Duodenal mucosa (tissue), 2 donors: ENCODE measurements around the gene PRKCA.

ENCODE experiments used
- H3K27ac ChIP-seq: one replicate; pipeline ENCODE4 v1.7.0; 2013; ENCODE audit warnings: low read depth, low read length
- H3K27me3 ChIP-seq, 2 donors: one replicate each; pipeline ENCODE4 v1.7.0; 2013; ENCODE audit warnings: low read length in 2 of 2, control low read depth in 1 of 2; ENCODE audit not compliant: insufficient read depth in 2 of 2, control insufficient read depth in 1 of 2
- H3K36me3 ChIP-seq, 2 donors: one replicate each; pipeline ENCODE4 v1.7.0; 2013; ENCODE audit warnings: low read length in 2 of 2, control low read depth in 1 of 2; ENCODE audit not compliant: insufficient read depth in 2 of 2, control insufficient read depth in 1 of 2
- H3K4me1 ChIP-seq, 2 donors: one replicate each; pipeline ENCODE4 v1.7.0; 2013; ENCODE audit warnings: low read length in 2 of 2, control low read depth in 1 of 2; ENCODE audit not compliant: insufficient read depth in 2 of 2, control insufficient read depth in 1 of 2
- H3K4me3 ChIP-seq, 2 donors: one replicate each; pipeline ENCODE4 v1.7.0; 2013; ENCODE audit warnings: low read length in 2 of 2, low read depth in 1 of 2
- H3K9ac ChIP-seq, 2 donors: one replicate each; pipeline ENCODE4 v1.7.0; 2013; ENCODE audit warnings: low read length in 2 of 2, low read depth in 1 of 2
- H3K9me3 ChIP-seq, 2 donors: one replicate each; pipeline ENCODE4 v1.7.0; 2013; ENCODE audit warnings: low read length in 2 of 2, control low read depth in 1 of 2; ENCODE audit not compliant: control insufficient read depth in 1 of 2

The PRKCA gene

GRCh38 chr17:66543526-66543925 lies 241.1 kb downstream of the PRKCA start:
- Histone ChIP-seq H3K27ac (no peak overlapping the region), H3K4me3 (no peak overlapping the region), H3K27me3 (no peaks in the 10 kb centered on the region), H3K9me3 (no peaks in the 10 kb centered on the region), H3K36me3 (no peaks in the 10 kb centered on the region), H3K4me1 (peaks cover 30 to 43% of the 10 kb centered on the region in 2 donors), H3K9ac (no peak overlapping the region)

GRCh38 chr17:66545918-66546317 lies 243.5 kb downstream of the PRKCA start:
- no peaks in the 10 kb centered on the region for H3K36me3 ChIP-seq
- H3K27ac ChIP-seq, result no peak overlapping the region
- peaks cover 24 to 33% of the 10 kb centered on the region in 2 donors for H3K4me1 ChIP-seq
- H3K4me3 ChIP-seq, result no peak overlapping the region
- no peaks in the 10 kb centered on the region for H3K27me3 ChIP-seq
- no peaks in the 10 kb centered on the region for H3K9me3 ChIP-seq
- no peak overlapping the region for H3K9ac ChIP-seq

GRCh38 chr17:66547151-66547865 lies 244.9 kb downstream of the PRKCA start:
- Histone ChIP-seq H3K4me1 (peaks cover 14 to 22% of the 10 kb centered on the region in 2 donors), H3K27me3 (no peaks in the 10 kb centered on the region), H3K27ac (no peak overlapping the region)

GRCh38 chr17:66548158-66548557 lies 245.7 kb downstream of the PRKCA start:
- no peak overlapping the region for H3K9ac ChIP-seq
- H3K27me3 ChIP-seq, result no peaks in the 10 kb centered on the region
- peaks cover 11 to 19% of the 10 kb centered on the region in 2 donors for H3K4me1 ChIP-seq
- H3K36me3 ChIP-seq, result no peaks in the 10 kb centered on the region
- H3K4me3 ChIP-seq, result no peak overlapping the region
- H3K9me3 ChIP-seq, result no peaks in the 10 kb centered on the region
- no peak overlapping the region for H3K27ac ChIP-seq

More at GRCh38 chr17:66547151-66547865, 244.9 kb downstream of the PRKCA start:
- no peak overlapping the region for H3K9ac ChIP-seq
- no peaks in the 10 kb centered on the region for H3K9me3 ChIP-seq
- H3K4me3 ChIP-seq, result no peak overlapping the region
- no peaks in the 10 kb centered on the region for H3K36me3 ChIP-seq

GRCh38 chr17:66548659-66549310 lies 246.4 kb downstream of the PRKCA start:
- no peak overlapping the region for H3K4me3 ChIP-seq

GRCh38 chr17:66549311-66549704 lies 246.9 kb downstream of the PRKCA start:
- Histone ChIP-seq H3K4me1 (peaks cover 7 to 19% of the 10 kb centered on the region in 2 donors), H3K9me3 (no peaks in the 10 kb centered on the region), H3K27me3 (no peaks in the 10 kb centered on the region), H3K9ac (no peak overlapping the region), H3K27ac (no peak overlapping the region), H3K36me3 (no peaks in the 10 kb centered on the region), H3K4me3 (no peak overlapping the region)

More at GRCh38 chr17:66548659-66549310, 246.4 kb downstream of the PRKCA start:
- Histone ChIP-seq H3K27ac (no peak overlapping the region), H3K27me3 (no peaks in the 10 kb centered on the region), H3K9me3 (no peaks in the 10 kb centered on the region), H3K9ac (no peak overlapping the region), H3K4me1 (peaks cover 10 to 19% of the 10 kb centered on the region in 2 donors), H3K36me3 (no peaks in the 10 kb centered on the region)

- H3K4me3 ChIP-seq, result no peak overlapping the region
- H3K4me1 ChIP-seq, result peaks cover 7 to 19% of the 10 kb centered on the region in 2 donors
- H3K36me3 ChIP-seq, result peaks cover 0 to 2% of the 10 kb centered on the region in 2 donors
- no peaks in the 10 kb centered on the region for H3K27me3 ChIP-seq
- no peaks in the 10 kb centered on the region for H3K9me3 ChIP-seq
- no peak overlapping the region for H3K27ac ChIP-seq
- no peak overlapping the region for H3K9ac ChIP-seq
These were observed 247.4 kb downstream of the PRKCA start for GRCh38 chr17:66549731-66550207.

- Histone ChIP-seq H3K27ac (no peak overlapping the region), H3K4me3 (no peak overlapping the region), H3K9ac (no peak overlapping the region), H3K9me3 (no peaks in the 10 kb centered on the region), H3K4me1 (peaks cover 7 to 18% of the 10 kb centered on the region in 2 donors), H3K36me3 (peaks cover 0 to 2% of the 10 kb centered on the region in 2 donors), H3K27me3 (no peaks in the 10 kb centered on the region)
These were observed 249.4 kb downstream of the PRKCA start for GRCh38 chr17:66551839-66552238.

GRCh38 chr17:66552371-66552770 lies 250.0 kb downstream of the PRKCA start:
- no peak overlapping the region for H3K27ac ChIP-seq
- H3K27me3 ChIP-seq, result no peaks in the 10 kb centered on the region
- peaks cover 7 to 13% of the 10 kb centered on the region in 2 donors for H3K4me1 ChIP-seq
- H3K36me3 ChIP-seq, result peaks cover 0 to 2% of the 10 kb centered on the region in 2 donors
- no peak overlapping the region for H3K9ac ChIP-seq
- H3K4me3 ChIP-seq, result no peak overlapping the region
- no peaks in the 10 kb centered on the region for H3K9me3 ChIP-seq

GRCh38 chr17:66555605-66556004 lies 253.2 kb downstream of the PRKCA start:
- H3K27me3 ChIP-seq, result no peaks in the 10 kb centered on the region
- H3K36me3 ChIP-seq, result peaks cover 0 to 2% of the 10 kb centered on the region in 2 donors
- no peak overlapping the region for H3K27ac ChIP-seq
- no peaks in the 10 kb centered on the region for H3K4me1 ChIP-seq
- H3K9ac ChIP-seq, result no peak overlapping the region
- H3K4me3 ChIP-seq, result no peak overlapping the region
- no peaks in the 10 kb centered on the region for H3K9me3 ChIP-seq
